GM13977 (cell line): ENCODE data around the gene SIRT2.
"Not testable (repeated sequence)": the region's sequence is repeated elsewhere in the genome, so short reads cannot be mapped to it uniquely, and the experiment has no call there.

Experiments used
- DNase-seq: peaks from one replicate; pipeline ENCODE4 v3.0.0; 2012; ENCODE audit warnings: low spot score
- in situ Hi-C: fragments of 300-500 bp; cut with MboI; formaldehyde crosslinking; loops from one replicate; pipeline ENCODE4 v1.12.0; 2022; ENCODE audit warnings: low sequenced_read_pairs, low pct_unique_long_range_greater_than_20kb, mixed read lengths, inconsistent platforms; ENCODE audit not compliant: unreplicated experiment
- TF ChIP-seq, protein P1 (sequence below): IDR thresholded peaks from 2 replicates; pipeline ENCODE4 v1.5.1; 2012; ENCODE audit warnings: mild to moderate bottlenecking, control low read depth; ENCODE audit not compliant: insufficient read depth; ENCODE audit errors: extremely low read depth, missing control alignments

SIRT2 gene

DNA sequence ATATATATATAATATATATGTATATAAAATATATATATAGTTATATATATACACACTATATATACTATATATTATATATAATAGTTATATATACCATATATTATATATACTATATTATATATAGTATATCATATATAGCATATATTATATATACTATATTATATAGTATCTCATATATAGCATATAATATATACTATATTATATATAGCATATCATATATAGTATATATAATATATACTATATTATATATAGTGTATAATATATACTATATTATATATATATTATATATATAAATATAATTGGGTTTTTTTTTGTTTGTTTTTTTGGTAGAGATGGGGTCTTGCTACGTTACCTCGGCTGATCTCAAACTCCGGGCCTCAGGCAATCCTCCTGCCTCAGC, 38.0 kb downstream of the SIRT2 start:
- no peak for DNase-seq
- in situ Hi-C loops: no loop called here
- TF ChIP-seq, protein P1, sequence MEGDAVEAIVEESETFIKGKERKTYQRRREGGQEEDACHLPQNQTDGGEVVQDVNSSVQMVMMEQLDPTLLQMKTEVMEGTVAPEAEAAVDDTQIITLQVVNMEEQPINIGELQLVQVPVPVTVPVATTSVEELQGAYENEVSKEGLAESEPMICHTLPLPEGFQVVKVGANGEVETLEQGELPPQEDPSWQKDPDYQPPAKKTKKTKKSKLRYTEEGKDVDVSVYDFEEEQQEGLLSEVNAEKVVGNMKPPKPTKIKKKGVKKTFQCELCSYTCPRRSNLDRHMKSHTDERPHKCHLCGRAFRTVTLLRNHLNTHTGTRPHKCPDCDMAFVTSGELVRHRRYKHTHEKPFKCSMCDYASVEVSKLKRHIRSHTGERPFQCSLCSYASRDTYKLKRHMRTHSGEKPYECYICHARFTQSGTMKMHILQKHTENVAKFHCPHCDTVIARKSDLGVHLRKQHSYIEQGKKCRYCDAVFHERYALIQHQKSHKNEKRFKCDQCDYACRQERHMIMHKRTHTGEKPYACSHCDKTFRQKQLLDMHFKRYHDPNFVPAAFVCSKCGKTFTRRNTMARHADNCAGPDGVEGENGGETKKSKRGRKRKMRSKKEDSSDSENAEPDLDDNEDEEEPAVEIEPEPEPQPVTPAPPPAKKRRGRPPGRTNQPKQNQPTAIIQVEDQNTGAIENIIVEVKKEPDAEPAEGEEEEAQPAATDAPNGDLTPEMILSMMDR: no peak

DNA sequence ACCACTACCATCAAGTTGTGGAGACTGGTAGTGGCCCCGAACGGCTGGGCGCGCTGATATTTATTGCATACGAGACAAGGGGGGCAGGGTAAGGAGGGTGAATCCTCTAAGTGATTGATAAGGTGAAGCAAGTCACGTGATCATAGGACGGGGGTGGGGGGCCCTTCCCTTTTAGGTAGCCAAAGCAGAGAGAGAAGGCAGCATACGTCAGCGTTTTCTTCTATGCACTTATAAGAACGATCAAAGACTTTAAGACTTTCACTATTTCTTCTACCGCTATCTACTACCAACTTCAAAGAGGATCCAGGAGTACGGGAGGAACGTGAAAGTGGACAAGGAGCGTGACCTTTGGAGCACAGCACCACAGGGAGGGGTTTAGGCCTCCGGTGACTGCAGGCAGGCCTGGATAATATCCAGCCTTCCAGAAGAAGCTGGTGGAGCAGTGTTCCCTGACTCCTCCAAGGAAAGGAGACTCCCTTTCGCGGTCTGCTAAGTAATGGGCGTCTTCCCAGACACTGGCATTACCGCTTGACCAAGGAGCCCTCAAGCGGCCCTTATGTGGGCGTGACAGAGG, 39.7 kb downstream of the SIRT2 start:
- in situ Hi-C loops, DNase-seq: not testable (repeated sequence)

DNA sequence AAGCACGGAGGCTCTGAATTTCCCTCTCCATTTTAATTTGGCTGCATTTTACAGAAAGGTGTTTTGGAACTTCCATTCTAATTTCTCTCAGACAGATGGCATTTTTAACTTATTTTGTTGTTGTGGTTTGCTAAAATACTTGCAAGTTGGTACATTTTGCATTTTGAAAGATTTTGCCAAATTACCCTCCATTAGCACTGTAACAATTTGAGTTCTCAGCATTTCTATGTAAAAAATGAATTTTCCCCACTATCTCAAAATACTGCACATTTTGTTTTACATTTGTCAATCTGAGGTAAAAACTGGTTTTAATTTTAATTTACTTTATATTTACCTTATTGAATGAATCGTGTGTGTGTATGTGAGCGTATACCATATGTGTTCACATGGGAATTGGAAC, 42.6 kb downstream of the SIRT2 start:
- TF ChIP-seq, protein P1: no peak
- DNase-seq: no peak
- in situ Hi-C loops: no loop called here

DNA sequence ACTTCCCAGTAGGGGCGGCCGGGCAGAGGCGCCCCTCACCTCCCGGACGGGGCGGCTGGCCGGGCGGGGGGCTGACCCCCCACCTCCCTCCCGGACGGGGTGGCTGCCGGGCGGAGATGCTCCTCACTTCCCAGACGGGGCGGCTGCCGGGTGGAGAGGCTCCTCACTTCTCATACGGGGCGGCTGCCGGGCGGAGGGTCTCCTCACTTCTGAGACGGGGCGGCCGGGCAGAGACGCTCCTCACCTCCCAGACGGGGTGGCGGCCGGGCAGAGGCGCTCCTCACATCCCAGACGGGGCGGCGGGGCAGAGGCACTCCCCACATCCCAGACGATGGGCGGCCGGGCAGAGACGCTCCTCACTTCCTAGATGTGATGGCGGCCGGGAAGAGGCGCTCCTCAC, 43.7 kb downstream of the SIRT2 start:
- DNase-seq, in situ Hi-C loops: not testable (repeated sequence)

DNA sequence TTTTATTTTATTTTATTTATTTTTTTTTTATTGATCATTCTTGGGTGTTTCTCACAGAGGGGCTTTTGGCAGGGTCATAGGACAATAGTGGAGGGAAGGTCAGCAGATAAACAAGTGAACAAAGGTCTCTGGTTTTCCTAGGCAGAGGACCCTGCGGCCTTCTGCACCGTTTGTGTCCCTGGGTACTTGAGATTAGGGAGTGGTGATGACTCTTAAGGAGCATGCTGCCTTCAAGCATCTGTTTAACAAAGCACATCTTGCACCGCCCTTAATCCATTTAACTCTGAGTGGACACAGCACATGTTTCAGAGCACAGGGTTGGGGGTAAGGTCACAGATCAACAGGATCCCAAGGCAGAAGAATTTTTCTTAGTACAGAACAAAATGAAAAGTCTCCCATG, 44.5 kb downstream of the SIRT2 start:
- DNase-seq, in situ Hi-C loops: not testable (repeated sequence)

DNA sequence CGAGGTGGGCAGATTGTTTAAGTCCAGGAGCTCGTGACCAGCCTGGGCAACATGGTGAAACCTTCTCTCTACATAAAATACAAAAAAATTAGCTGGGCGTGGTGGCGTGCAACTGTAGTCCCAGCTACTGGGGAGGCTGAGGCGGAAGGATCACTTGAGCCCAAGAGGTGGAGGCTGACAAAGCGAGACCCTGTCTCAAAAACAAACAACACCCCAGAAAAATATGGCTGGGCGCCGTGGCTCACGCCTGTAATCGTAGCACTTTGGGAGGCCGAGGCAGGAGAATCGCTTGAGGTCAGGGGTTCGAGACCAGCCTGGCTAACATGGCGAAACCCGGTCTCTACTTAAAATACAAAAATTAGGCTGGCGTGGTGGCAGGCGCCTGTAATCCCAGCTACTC, 46.2 kb downstream of the SIRT2 start:
- in situ Hi-C loops: no loop called here
- TF ChIP-seq, protein P1: no peak
- no peak for DNase-seq

DNA sequence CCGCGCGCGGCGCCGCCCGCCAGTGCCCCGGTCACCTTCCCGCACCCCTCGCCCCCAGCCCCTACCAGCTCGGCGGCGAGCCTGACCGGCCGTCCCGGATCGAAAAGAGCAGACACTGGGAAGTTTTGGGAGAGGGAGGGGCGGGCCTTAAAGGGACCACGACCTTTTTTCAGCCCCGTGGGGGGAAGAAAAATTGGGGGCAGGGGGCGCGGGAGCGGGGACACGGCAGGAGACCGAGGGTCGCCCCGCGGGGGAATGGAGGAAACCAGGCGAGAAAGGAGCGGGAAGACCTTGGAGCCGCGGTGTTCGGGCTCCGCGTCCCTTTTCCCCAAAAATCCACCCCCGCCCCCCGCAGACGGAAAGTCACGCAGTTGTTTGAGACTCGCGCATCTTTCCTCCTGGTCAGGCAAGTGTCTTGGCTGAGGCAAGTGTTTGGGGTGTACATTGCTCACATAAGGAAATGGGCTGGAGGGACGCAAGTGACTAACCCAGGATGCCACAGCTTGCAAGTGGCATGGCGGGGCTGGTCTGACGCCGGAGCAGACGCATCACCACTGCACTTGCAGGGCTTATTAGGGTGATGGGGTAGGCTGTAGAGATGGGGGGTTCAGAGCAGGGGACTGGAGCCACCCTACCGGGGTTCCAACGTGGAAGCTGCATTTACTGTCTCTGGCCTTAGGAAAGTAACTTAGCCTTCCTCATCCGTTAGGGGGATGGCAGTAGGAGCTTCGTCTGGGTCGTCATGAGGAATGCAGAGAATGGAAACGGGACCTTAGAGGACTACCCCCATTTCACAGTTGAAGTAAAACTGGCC, 47.0 kb downstream of the SIRT2 start:
- no peak for DNase-seq
- TF ChIP-seq, protein P1: no peak
- in situ Hi-C loops: no loop called here

DNA sequence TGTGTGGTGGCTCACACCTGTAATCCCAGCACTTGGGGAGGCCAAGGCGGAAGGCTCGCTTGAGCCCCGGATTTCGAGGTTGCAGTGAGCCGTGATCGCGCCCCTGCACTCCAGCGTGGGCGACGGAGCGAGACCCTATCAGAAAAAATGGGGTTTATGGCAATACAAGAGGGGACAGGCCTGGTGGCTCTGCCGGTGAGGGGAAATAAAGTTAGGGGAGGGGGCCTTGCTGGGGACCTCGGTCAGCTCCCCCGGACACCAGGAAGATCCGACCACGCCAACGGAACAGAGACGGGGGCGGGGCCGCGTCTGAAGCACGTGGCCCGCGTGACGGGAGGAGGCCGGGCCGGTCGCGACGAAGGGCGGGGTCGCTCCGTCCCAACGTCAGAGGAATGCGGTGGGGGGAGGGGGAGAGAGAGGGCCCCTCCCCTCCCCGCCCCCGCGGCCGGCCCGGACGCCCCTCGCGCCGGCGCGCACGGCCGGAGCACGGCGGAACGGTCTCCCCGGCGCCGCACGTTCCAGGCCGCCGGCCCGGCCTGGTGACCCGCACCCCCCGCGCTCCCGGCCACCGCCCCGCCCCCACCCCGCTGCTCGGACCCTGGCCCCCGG, 47.7 kb downstream of the SIRT2 start:
- DNase-seq: peak; percentile 95
- in situ Hi-C loops: no loop called here
- TF ChIP-seq, protein P1: no peak
